Measurements from ENCODE around the gene IL17RC.
A peak's percentile ranks its signal among the peaks of the same experiment; 100 is the strongest.
"Not testable (repeated sequence)": the region's sequence is repeated elsewhere in the genome, so short reads cannot be mapped to it uniquely, and the experiment has no call there.

Gene IL17RC

DNA sequence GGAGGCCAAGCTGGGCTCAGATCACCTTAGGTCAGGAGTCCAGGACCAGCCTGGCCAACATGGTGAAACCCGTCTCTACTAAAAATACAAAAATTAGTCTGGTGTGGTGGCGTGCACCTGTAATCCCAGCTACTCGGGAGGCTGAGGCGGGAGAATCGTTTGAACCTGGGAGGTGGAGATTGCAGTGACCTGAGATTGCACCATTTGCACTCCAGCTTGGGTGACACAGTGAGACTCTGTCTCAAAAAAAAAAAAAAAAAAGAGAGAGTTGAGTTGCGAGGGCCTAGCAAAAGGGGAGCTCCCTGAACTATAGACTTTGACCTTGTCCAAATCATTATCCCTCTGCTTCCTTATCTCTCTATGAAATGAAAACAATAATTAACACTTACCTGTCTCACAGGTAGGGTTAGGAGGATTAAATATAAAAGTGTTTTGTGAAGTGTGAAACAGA lies 15.9 kb upstream of the IL17RC start:
- DNase-seq (ENCODE audit: low spot score in 2 of 2); H3K9me3 ChIP-seq; H3K27me3 ChIP-seq (ENCODE audit: low read depth); H3K4me3 ChIP-seq; H3K36me3 ChIP-seq (replicated peaks); H3K4me1 ChIP-seq; in situ Hi-C loops (cut with MboI; ENCODE audit: low sequenced_read_pairs): not testable (repeated sequence)

DNA sequence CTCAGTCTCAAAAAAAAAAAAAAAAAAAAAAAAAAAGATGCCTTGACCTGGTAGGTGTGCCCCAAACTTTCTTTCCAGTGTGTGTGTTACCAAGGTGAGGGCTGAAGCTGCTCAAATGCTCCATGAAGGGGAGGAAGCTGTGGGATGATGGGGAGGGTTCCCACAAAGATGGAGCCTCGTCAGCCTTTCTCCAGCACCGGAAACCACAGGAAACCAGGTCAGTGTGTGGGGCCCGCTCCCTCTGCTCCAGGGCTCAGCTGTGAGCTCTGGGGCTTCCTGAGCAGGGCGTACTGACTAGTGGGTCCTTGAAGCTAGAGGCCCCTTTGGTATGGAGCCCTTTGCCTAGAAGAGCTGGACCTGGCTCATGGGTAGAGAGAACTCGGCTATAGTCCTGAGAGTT lies 14.9 kb upstream of the IL17RC start:
- in situ Hi-C loops (cut with MboI; ENCODE audit: low sequenced_read_pairs): no loop called here
- Histone ChIP-seq H3K9me3 (no peaks in the 10 kb centered on the region), H3K36me3 (replicated peaks) (no peaks in the 10 kb centered on the region), H3K4me3 (no peak overlapping the region), H3K27me3 (ENCODE audit: low read depth) (no peaks in the 10 kb centered on the region), H3K4me1 (no peaks in the 10 kb centered on the region)
- no peak for DNase-seq (ENCODE audit: low spot score in 2 of 2)

DNA sequence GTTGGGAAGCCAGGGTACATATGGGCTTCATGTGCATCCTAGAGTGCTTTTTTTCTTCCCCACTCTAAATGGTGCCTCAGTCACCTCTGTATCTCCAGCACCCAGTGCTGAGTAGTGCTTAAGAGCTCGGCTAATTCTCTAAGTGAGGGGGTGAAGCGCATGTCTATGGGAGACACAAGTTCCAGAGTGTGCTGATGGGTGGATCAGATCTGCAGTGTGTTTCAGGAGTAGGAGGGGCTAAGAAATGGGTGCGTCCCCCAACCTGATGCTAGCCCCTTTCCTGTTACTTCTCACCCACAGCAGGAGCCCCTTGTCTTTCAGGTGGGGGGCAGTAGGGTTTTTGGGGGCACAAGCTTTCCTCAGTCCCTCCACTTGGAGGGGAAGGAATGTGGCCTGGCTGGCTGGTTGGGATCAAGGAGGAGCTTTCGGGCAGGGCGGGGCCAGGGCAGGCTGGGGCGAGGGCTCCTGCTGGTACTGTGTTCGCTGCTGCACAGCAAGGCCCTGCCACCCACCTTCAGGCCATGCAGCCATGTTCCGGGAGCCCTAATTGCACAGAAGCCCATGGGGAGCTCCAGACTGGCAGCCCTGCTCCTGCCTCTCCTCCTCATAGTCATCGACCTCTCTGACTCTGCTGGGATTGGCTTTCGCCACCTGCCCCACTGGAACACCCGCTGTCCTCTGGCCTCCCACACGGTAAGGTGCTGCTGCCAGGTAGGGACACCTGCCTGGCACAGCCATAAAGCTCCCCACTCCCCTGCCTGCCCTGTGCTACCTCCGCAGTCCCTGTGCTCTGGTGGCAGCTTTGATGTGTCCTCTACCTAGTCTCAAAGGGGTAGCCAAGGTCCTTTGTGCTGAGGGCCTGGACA lies 14.3 kb upstream of the IL17RC start, which contains the start of gene IL17RE:
IL17RE (plus strand) TSS at position 477 of the 866 bp plus-strand sequence; CDS start at position 562, 85 bp downstream.
- no peaks in the 10 kb centered on the region for H3K27me3 ChIP-seq (ENCODE audit: low read depth)
- no peaks in the 10 kb centered on the region for H3K4me1 ChIP-seq
- no peak for DNase-seq (ENCODE audit: low spot score in 2 of 2)
- in situ Hi-C loops (cut with MboI; ENCODE audit: low sequenced_read_pairs): no loop called here
- no peak within 1 kb of the TSS for H3K4me3 ChIP-seq
- H3K36me3 ChIP-seq (replicated peaks): no peaks in the 10 kb centered on the region
- H3K9me3 ChIP-seq: no peaks in the 10 kb centered on the region

DNA sequence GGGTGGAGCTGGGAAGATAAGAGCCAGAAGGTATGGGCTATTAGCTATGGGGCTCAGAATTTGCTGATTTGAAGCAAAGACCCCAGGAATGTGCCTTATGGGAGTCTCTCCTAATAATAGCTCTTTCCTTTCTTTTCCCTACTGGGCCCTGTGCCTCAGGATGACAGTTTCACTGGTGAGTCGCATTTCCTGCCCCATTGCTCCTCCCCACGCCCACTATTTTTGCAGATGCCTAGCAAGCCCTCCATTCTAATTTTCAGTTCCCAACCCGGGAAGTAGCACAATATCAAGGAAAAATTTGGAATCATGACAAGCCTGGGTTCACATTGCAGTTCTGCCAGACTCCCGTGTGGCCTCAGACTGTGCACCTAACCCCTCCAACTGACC lies 13.7 kb upstream of the IL17RC start:
- in situ Hi-C loops (cut with MboI; ENCODE audit: low sequenced_read_pairs): no loop called here
- DNase-seq (ENCODE audit: low spot score in 2 of 2): no peak
- H3K27me3 ChIP-seq (ENCODE audit: low read depth): no peaks in the 10 kb centered on the region

DNA sequence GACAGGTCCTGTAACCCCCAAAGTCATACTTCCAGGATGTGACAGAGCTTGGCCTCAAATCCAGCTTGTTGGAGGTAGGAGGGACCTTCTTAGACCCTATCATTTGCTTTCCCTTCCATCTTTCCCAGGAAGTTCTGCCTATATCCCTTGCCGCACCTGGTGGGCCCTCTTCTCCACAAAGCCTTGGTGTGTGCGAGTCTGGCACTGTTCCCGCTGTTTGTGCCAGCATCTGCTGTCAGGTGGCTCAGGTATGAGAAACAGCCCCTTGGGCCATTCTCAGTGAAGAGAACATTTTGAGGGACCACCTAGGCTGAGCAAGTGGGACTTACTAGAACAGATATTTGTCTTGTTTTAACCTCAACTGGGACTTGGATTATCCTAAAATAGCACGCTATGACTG lies 13.0 kb upstream of the IL17RC start:
- in situ Hi-C loops (cut with MboI; ENCODE audit: low sequenced_read_pairs): no loop called here
- Histone ChIP-seq H3K4me1 (no peaks in the 10 kb centered on the region), H3K9me3 (no peaks in the 10 kb centered on the region), H3K4me3 (no peak overlapping the region), H3K27me3 (ENCODE audit: low read depth) (no peaks in the 10 kb centered on the region), H3K36me3 (replicated peaks) (no peaks in the 10 kb centered on the region)
- no peak for DNase-seq (ENCODE audit: low spot score in 2 of 2)

More for the DNA sequence above, 13.7 kb upstream of the IL17RC start:
- Histone ChIP-seq H3K36me3 (replicated peaks) (no peaks in the 10 kb centered on the region), H3K9me3 (no peaks in the 10 kb centered on the region), H3K4me1 (no peaks in the 10 kb centered on the region), H3K4me3 (no peak overlapping the region)

DNA sequence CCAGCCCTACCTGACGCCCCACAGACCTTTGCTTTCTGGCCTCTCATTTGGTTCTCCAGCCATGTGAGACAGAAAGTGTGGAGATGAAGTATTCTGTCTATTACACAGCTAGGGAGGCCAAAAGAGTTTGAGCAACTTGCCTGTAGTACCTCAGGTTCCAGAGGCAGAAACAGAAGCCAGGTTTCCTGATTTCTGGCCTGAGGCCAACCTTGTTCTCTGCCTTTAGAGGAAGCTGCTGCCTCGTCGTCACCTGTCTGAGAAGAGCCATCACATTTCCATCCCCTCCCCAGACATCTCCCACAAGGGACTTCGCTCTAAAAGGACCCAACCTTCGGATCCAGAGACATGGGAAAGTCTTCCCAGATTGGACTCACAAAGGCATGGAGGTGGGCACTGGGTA lies 10.4 kb upstream of the IL17RC start:
- Histone ChIP-seq H3K36me3 (replicated peaks) (no peaks in the 10 kb centered on the region), H3K4me1 (no peaks in the 10 kb centered on the region), H3K27me3 (ENCODE audit: low read depth) (no peaks in the 10 kb centered on the region), H3K9me3 (no peaks in the 10 kb centered on the region), H3K4me3 (no peak overlapping the region)
- in situ Hi-C loops (cut with MboI; ENCODE audit: low sequenced_read_pairs): no loop called here
- no peak for DNase-seq (ENCODE audit: low spot score in 2 of 2)

DNA sequence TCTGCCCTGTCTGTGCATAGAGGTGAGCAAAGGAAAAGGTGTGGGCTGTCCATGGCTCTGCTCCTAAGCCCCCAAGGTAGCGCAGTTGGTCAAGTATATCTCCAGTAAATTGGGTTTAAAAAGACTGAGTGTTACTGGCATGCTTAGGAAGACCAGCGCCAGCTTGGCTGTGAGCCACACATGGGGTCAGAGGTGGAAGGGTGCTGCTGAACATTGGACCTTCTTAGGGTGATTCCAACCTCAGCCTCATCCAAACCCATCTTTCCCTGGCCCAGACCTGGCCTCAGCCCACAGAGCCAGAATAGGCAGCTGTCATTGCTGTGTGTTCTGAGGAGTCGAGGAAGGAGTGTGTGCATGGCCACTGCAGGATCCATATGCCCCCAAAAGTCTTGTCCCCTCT lies 8.6 kb upstream of the IL17RC start:
- H3K9me3 ChIP-seq: 0 out of 2 replicates have a peak, but pooled peaks cover 2% of the 10 kb centered on the region
- in situ Hi-C loops (cut with MboI; ENCODE audit: low sequenced_read_pairs): no loop called here
- H3K36me3 ChIP-seq (replicated peaks): no peaks in the 10 kb centered on the region
- H3K27me3 ChIP-seq (ENCODE audit: low read depth): no peaks in the 10 kb centered on the region
- no peak overlapping the region for H3K4me3 ChIP-seq
- no peak for DNase-seq (ENCODE audit: low spot score in 2 of 2)
- no peaks in the 10 kb centered on the region for H3K4me1 ChIP-seq

DNA sequence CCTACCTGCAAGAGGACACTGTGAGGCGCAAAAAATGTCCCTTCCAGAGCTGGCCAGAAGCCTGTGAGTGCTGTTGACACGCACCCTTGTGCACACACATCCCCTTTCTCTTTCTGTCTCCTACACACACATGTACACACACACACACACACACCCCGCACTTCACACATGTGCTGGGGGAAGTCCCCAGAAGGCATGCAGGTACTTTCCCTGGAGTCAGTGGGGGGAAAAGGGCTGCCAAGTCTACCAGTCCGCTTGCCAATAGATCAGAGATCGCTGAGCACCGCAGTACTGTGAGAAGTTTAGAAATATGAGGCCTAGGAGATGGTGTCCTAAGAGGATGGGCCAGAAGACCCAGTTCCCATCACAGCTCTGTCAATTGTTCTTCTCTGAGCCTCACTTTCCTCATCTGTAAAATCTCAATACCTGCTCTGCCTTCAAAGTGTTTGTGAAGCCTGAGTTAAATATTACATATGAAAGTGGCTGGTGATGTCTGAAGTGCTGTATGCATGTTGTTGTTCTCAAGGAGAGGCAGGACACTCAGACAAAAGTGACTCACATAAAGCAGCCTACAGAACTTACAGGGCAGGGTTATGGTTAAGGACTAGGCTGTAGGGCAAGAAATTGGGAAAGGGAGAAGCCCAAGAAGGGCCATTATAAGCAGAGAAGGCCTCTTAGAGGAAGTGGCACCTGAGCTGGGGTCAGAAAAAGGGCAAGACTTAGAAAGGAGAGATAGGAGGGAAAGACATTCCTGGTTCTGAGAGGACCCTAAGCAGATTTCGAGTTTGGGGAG lies 7.5 kb upstream of the IL17RC start:
- H3K9me3 ChIP-seq: 0 out of 2 replicates have a peak, but pooled peaks cover 2% of the 10 kb centered on the region
- in situ Hi-C loops (cut with MboI; ENCODE audit: low sequenced_read_pairs): no loop called here
- no peaks in the 10 kb centered on the region for H3K27me3 ChIP-seq (ENCODE audit: low read depth)
- H3K36me3 ChIP-seq (replicated peaks): no peaks in the 10 kb centered on the region
- no peak overlapping the region for H3K4me3 ChIP-seq
- no peak for DNase-seq (ENCODE audit: low spot score in 2 of 2)
- H3K4me1 ChIP-seq: no peaks in the 10 kb centered on the region

DNA sequence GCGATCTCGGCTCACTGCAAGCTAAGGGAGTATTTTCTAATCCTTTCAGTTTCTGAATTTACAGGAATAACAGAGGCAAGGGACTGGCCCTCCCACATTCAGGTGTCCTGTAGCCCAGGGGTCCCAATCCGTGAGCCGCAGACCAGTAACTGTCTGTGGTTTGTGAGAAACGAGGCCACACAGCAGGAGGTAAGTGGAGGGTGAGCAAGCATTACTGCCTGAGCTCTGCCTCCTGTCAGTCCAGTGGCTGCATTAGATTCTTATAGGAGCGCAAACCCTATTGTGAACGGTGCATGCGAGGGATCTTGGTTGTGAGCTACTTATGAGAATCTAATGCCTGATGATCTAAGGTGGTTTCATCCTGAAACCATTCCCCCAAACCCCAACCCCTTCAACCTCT lies 5.0 kb upstream of the IL17RC start:
- Histone ChIP-seq H3K36me3 (replicated peaks) (no peaks in the 10 kb centered on the region), H3K9me3 (0 out of 2 replicates have a peak, but pooled peaks cover 2% of the 10 kb centered on the region), H3K4me1 (peaks cover 22% of the 10 kb centered on the region), H3K4me3 (no peak overlapping the region), H3K27me3 (ENCODE audit: low read depth) (no peaks in the 10 kb centered on the region)
- in situ Hi-C loops (cut with MboI; ENCODE audit: low sequenced_read_pairs): no loop called here
- no peak for DNase-seq (ENCODE audit: low spot score in 2 of 2)

DNA sequence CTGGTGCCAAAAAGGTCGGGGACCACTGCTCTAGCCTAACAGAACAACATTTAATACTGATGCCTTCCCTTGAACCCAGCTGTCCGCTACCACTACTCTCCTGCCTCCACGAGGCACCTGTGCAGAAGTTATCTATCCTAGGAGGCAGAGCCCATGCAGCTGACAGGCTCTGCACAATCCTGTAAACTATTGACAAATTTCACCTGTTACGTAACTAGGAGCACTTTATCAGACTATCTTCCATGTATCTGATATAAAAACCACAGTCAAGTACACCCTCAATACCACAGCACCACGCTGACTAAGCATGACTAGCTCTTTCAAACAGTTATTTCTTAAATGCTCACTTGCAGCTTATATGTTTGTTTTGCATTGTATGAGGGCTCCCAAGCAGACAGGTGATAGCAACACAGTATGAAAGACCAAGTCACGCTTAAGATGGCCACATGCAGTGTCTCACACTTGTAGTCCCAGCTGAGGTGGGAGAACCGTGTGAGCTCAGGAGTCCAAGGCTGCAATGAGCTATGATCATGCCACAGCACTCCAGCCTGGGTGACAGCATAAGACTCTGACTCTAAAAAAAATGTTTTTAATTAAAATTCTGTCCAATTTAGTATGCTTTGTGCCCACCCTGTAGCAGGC lies 4.5 kb upstream of the IL17RC start:
- no peak for DNase-seq (ENCODE audit: low spot score in 2 of 2)
- H3K4me1 ChIP-seq: peaks cover 27% of the 10 kb centered on the region
- no peak overlapping the region for H3K4me3 ChIP-seq
- no peaks in the 10 kb centered on the region for H3K36me3 ChIP-seq (replicated peaks)
- 0 out of 2 replicates have a peak, but pooled peaks cover 2% of the 10 kb centered on the region for H3K9me3 ChIP-seq
- no peaks in the 10 kb centered on the region for H3K27me3 ChIP-seq (ENCODE audit: low read depth)
- in situ Hi-C loops (cut with MboI; ENCODE audit: low sequenced_read_pairs): no loop called here

DNA sequence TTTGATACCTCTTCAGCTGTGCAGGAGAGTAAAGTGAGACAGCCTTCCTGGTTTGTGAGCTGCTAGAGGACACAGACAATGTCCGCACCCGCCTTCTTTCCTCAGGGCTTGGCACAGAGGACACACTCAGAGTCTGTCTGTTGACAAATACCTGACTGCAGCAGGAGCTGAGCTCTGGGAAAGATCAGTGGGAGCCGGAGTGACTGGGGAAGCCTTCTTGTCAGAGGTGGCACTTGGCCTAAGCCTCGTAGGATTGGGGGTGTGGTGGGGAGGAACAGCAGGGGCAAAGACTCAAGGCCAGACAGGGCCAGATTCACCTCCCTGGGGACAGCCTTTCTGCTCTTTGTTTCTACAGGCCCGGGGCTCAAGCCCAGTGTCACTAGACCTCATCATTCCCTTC lies 3.3 kb upstream of the IL17RC start:
- H3K4me3 ChIP-seq: no peak overlapping the region
- no peak for DNase-seq (ENCODE audit: low spot score in 2 of 2)
- no peaks in the 10 kb centered on the region for H3K36me3 ChIP-seq (replicated peaks)
- H3K4me1 ChIP-seq: peaks cover 28% of the 10 kb centered on the region
- H3K9me3 ChIP-seq: 0 out of 2 replicates have a peak, but pooled peaks cover 2% of the 10 kb centered on the region
- no peaks in the 10 kb centered on the region for H3K27me3 ChIP-seq (ENCODE audit: low read depth)
- in situ Hi-C loops (cut with MboI; ENCODE audit: low sequenced_read_pairs): no loop called here

DNA sequence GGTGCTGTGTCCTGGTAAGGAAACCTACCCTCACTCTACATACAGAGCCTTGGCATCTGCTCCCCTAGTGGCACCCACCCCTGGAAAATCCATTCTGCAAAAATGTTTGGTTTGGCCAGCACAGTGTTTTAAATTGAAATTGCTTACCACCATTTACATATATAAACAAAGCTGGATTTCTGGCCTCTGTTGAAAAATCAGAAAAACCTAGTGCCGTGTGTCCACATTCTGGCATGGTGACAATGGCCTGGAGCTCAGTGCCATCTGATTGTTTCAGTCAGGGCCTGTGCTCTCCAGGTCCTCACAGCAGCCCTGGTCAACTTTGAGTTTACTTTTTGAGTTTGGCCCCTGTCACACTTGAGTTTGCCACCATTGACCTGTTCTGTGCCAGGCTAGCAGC lies 2.9 kb upstream of the IL17RC start:
- Histone ChIP-seq H3K4me3 (no peak overlapping the region), H3K9me3 (0 out of 2 replicates have a peak, but pooled peaks cover 2% of the 10 kb centered on the region), H3K27me3 (ENCODE audit: low read depth) (no peaks in the 10 kb centered on the region), H3K4me1 (peaks cover 28% of the 10 kb centered on the region), H3K36me3 (replicated peaks) (no peaks in the 10 kb centered on the region)
- no peak for DNase-seq (ENCODE audit: low spot score in 2 of 2)
- in situ Hi-C loops (cut with MboI; ENCODE audit: low sequenced_read_pairs): no loop called here

DNA sequence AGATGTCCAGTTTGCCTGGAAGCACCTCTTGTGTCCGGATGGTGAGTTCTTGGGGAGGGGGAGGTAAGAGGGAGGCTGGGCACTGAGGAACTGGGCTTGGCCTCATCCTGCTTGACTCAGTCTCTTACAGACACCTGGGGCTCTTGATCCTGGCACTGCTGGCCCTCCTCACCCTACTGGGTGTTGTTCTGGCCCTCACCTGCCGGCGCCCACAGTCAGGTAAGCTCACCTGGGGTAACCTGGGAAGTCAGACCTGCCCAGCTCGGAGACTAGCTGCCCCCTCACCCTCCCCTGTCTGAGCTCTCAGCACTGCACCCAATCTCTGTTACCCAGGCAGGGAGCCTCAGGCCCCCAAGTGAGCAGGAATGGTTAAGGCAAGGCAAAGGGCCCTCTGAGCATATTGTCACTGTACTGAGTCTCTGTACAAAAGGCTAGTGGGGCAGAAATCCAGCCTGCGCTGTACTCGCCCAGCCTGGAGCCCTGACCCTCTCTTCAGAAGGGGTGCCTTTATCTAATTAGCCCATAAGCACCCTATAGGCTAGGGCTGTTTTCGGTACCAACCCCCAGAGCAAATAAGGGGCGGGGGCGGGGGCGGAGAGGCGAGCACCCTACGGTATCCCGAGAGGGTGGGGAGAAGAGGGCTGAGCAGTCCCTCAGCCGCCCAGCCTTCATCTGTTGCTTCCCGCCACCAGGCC lies 2.2 kb upstream of the IL17RC start:
- Histone ChIP-seq H3K4me3 (peak overlapping the region; percentile 34; the same call in 1 of the 2 replicates), H3K4me1 (peaks cover 28% of the 10 kb centered on the region)
- peak; percentile 63 to 80 for DNase-seq (ENCODE audit: low spot score in 2 of 2)

More for the DNA sequence above, 2.2 kb upstream of the IL17RC start:
- H3K36me3 ChIP-seq (replicated peaks): no peaks in the 10 kb centered on the region
- H3K27me3 ChIP-seq (ENCODE audit: low read depth): no peaks in the 10 kb centered on the region
- in situ Hi-C loops (cut with MboI; ENCODE audit: low sequenced_read_pairs): no loop called here
- 0 out of 2 replicates have a peak, but pooled peaks cover 2% of the 10 kb centered on the region for H3K9me3 ChIP-seq
